ENCODE data around the gene DGKD.

DNA sequence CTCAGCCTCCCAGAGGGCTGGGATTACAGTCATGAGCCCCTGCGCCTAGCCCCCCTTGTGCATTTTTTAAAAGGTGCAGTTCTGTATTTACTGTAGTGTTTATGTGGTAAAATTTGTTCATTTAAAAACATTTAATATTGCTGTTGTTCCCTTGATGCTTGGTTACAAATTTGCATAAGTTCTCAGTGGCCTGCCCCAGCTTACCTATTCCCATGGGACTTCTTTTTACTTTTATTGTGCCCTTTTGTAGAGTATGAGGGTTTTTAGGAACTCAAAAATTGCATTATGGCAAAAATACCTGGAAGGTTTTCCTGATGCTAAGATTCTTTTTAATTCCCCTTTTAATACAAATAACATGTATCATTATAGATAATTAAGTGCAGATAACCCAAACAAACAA is 63.0 kb downstream of the DGKD start:
- TF ChIP-seq POLR2AphosphoS5 (IDR thresholded peaks at IDR 0.05; ENCODE audit: low read depth, low read length) (no peak), SIN3A (IDR thresholded peaks at IDR 0.05; ENCODE audit: borderline replicate concordance, insufficient read depth, low read length) (no peak), TAF1 (IDR thresholded peaks at IDR 0.05; ENCODE audit: borderline replicate concordance, insufficient read depth, low read length) (no peak)
- TF ChIP-seq, protein P1, sequence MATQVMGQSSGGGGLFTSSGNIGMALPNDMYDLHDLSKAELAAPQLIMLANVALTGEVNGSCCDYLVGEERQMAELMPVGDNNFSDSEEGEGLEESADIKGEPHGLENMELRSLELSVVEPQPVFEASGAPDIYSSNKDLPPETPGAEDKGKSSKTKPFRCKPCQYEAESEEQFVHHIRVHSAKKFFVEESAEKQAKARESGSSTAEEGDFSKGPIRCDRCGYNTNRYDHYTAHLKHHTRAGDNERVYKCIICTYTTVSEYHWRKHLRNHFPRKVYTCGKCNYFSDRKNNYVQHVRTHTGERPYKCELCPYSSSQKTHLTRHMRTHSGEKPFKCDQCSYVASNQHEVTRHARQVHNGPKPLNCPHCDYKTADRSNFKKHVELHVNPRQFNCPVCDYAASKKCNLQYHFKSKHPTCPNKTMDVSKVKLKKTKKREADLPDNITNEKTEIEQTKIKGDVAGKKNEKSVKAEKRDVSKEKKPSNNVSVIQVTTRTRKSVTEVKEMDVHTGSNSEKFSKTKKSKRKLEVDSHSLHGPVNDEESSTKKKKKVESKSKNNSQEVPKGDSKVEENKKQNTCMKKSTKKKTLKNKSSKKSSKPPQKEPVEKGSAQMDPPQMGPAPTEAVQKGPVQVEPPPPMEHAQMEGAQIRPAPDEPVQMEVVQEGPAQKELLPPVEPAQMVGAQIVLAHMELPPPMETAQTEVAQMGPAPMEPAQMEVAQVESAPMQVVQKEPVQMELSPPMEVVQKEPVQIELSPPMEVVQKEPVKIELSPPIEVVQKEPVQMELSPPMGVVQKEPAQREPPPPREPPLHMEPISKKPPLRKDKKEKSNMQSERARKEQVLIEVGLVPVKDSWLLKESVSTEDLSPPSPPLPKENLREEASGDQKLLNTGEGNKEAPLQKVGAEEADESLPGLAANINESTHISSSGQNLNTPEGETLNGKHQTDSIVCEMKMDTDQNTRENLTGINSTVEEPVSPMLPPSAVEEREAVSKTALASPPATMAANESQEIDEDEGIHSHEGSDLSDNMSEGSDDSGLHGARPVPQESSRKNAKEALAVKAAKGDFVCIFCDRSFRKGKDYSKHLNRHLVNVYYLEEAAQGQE (IDR thresholded peaks at IDR 0.05; ENCODE audit: insufficient read depth in 1 of 2, low read depth in 2 of 2, low read length in 2 of 2), result no peak
